Measurements from ENCODE around the gene NTNG2.

GRCh38 chr9:132211570-132211969 lies 49.7 kb downstream of the NTNG2 start:
- no peak for TF ChIP-seq EP300 (IDR thresholded peaks at IDR 0.05)
- TF ChIP-seq, protein P1, sequence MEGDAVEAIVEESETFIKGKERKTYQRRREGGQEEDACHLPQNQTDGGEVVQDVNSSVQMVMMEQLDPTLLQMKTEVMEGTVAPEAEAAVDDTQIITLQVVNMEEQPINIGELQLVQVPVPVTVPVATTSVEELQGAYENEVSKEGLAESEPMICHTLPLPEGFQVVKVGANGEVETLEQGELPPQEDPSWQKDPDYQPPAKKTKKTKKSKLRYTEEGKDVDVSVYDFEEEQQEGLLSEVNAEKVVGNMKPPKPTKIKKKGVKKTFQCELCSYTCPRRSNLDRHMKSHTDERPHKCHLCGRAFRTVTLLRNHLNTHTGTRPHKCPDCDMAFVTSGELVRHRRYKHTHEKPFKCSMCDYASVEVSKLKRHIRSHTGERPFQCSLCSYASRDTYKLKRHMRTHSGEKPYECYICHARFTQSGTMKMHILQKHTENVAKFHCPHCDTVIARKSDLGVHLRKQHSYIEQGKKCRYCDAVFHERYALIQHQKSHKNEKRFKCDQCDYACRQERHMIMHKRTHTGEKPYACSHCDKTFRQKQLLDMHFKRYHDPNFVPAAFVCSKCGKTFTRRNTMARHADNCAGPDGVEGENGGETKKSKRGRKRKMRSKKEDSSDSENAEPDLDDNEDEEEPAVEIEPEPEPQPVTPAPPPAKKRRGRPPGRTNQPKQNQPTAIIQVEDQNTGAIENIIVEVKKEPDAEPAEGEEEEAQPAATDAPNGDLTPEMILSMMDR (IDR thresholded peaks at IDR 0.05), result no peak

Measured in stomach (tissue), 4 donors.